Suprapubic skin (tissue), 4 donors: ENCODE results near the gene PEX10. TPM values are rescaled to one million over a fixed set of nuclear protein-coding genes. Genes with fewer than 3 reads are reported as not detected.
A peak's percentile ranks its signal among the peaks of the same experiment; 100 is the strongest.

Experiments
- DNase-seq, 2 donors: peaks; one replicate each; pipeline ENCODE4 v3.0.0-alpha.2; 2019; ENCODE audit warnings: low spot score in 2 of 2
- H3K27ac ChIP-seq: fragments of 200-600 bp; sonication (generic); one replicate; pipeline ENCODE4 v1.5.1; 2019
- H3K27me3 ChIP-seq: fragments of 200-600 bp; sonication (generic); one replicate; pipeline ENCODE4 v1.5.1; 2019
- H3K36me3 ChIP-seq: fragments of 200-600 bp; sonication (generic); one replicate; pipeline ENCODE4 v1.5.1; 2019
- H3K4me1 ChIP-seq: fragments of 200-600 bp; sonication (generic); one replicate; pipeline ENCODE4 v1.5.1; 2019
- H3K4me3 ChIP-seq: fragments of 200-600 bp; sonication (generic); one replicate; pipeline ENCODE4 v1.5.1; 2019; ENCODE audit warnings: mild to moderate bottlenecking
- H3K9me3 ChIP-seq: fragments of 200-600 bp; sonication (generic); one replicate; pipeline ENCODE4 v1.5.1; 2019
- CTCF ChIP-seq, 2 donors: fragments of 200-600 bp in 1 of 2; fragments of 450-650 bp in 1 of 2; sonication (generic) in 1 of 2; IDR thresholded peaks; one replicate each; pipeline ENCODE4 v1.5.1; 2016 to 2019; ENCODE audit warnings: antibody characterized with exemption in 2 of 2, mild to moderate bottlenecking in 1 of 2, moderate library complexity in 1 of 2
- EP300 ChIP-seq: sonication (generic); formaldehyde crosslinking; IDR thresholded peaks from one replicate; pipeline ENCODE4 v1.6.1; 2017; ENCODE audit warnings: antibody characterized with exemption
- POLR2A ChIP-seq, 2 donors: fragments of 450-650 bp; IDR thresholded peaks; one replicate each; pipeline ENCODE4 v1.6.1; 2017; ENCODE audit warnings: antibody characterized with exemption in 2 of 2, mild to moderate bottlenecking in 2 of 2, moderate library complexity in 2 of 2
- POLR2AphosphoS5 ChIP-seq, 3 donors: sonication (generic); formaldehyde crosslinking; IDR thresholded peaks; one replicate each; pipeline ENCODE4 v1.6.1; 2017; ENCODE audit warnings: antibody characterized with exemption in 3 of 3
- WGBS: methylation state at CpG from one replicate; pipeline ENCODE4 v1.1.5; 2018; 5-methylcytosine and 5-hydroxymethylcytosine counted together
- total RNA-seq, 4 donors: library from RNA; depleted of rRNA; stranded (reverse); fragments of >200 nt; gene quantifications; one replicate each; pipeline ENCODE4 v1.1.0, GENCODE V29; 2016

PEX10 gene
- total RNA-seq, 4 donors from 2014 or later = 16.2 to 39.2 (median 27.3) TPM

- no peak for DNase-seq
- Histone ChIP-seq H3K9me3 (no peaks in the 10 kb centered on the region), H3K36me3 (no peaks in the 10 kb centered on the region), H3K27ac (peak overlapping the region; percentile 52), H3K4me3 (peak overlapping the region; percentile 25), H3K4me1 (peaks cover 55% of the 10 kb centered on the region), H3K27me3 (peaks cover 46% of the 10 kb centered on the region)
- WGBS = no CpG with 5 or more reads among the region's 19 CpGs
- TF ChIP-seq POLR2A (IDR thresholded peaks at IDR 0.05) (no peak), CTCF (IDR thresholded peaks at IDR 0.05) (no peak)
Measured at GRCh38 chr1:2415801-2416208, 3.4 kb upstream of the PEX10 start.

GRCh38 chr1:2415337-2415736 lies 3.0 kb upstream of the PEX10 start:
- TF ChIP-seq POLR2AphosphoS5 (IDR thresholded peaks at IDR 0.05) (no peak), EP300 (no peak), POLR2A (IDR thresholded peaks at IDR 0.05) (no peak), CTCF (IDR thresholded peaks at IDR 0.05) (no peak)
- H3K4me3 ChIP-seq = no peak overlapping the region
- H3K27me3 ChIP-seq = peaks cover 41% of the 10 kb centered on the region
- H3K27ac ChIP-seq = no peak overlapping the region
- no peaks in the 10 kb centered on the region for H3K36me3 ChIP-seq
- no peaks in the 10 kb centered on the region for H3K9me3 ChIP-seq
- H3K4me1 ChIP-seq = peaks cover 55% of the 10 kb centered on the region
- no peak for DNase-seq
- WGBS = 68% methylated on average over 11 of the region's 11 CpGs

- H3K27me3 ChIP-seq = peaks cover 32% of the 10 kb centered on the region
- WGBS = 4% methylated on average over 23 of the region's 25 CpGs
- no peaks in the 10 kb centered on the region for H3K9me3 ChIP-seq
- TF ChIP-seq POLR2A (IDR thresholded peaks at IDR 0.05) (no peak), CTCF (IDR thresholded peaks at IDR 0.05) (peak; percentile 89 to 95), POLR2AphosphoS5 (IDR thresholded peaks at IDR 0.05) (no peak), EP300 (no peak)
- H3K36me3 ChIP-seq = peaks cover 6% of the 10 kb centered on the region
- peak overlapping the region; percentile 85 for H3K4me3 ChIP-seq
- peak; percentile 92 to 93 for DNase-seq
- no peak overlapping the region for H3K27ac ChIP-seq
- peaks cover 55% of the 10 kb centered on the region for H3K4me1 ChIP-seq
Measured at GRCh38 chr1:2414297-2414958, 2.1 kb upstream of the PEX10 start.

GRCh38 chr1:2413495-2414296 lies 1.3 kb upstream of the PEX10 start:
- peaks cover 24% of the 10 kb centered on the region for H3K27me3 ChIP-seq
- H3K27ac ChIP-seq = no peak overlapping the region
- WGBS = no CpG with 5 or more reads among the region's 28 CpGs
- H3K9me3 ChIP-seq = no peaks in the 10 kb centered on the region
- H3K4me1 ChIP-seq = peaks cover 55% of the 10 kb centered on the region
- H3K36me3 ChIP-seq = peaks cover 14% of the 10 kb centered on the region
- TF ChIP-seq POLR2A (IDR thresholded peaks at IDR 0.05) (no peak), POLR2AphosphoS5 (IDR thresholded peaks at IDR 0.05) (no peak), CTCF (IDR thresholded peaks at IDR 0.05) (no peak), EP300 (no peak)
- DNase-seq = peak in 1 of 2 donors; percentile 78
- peak overlapping the region; percentile 85 for H3K4me3 ChIP-seq

- peak in 1 of 2 donors; percentile 75 for DNase-seq
Measured at GRCh38 chr1:2412773-2413494, 570 bp upstream of the PEX10 start.

More at GRCh38 chr1:2412773-2413494, 570 bp upstream of the PEX10 start:
- Histone ChIP-seq H3K36me3 (peaks cover 21% of the 10 kb centered on the region), H3K27ac (peak overlapping the region; percentile 88), H3K9me3 (no peaks in the 10 kb centered on the region), H3K27me3 (peaks cover 20% of the 10 kb centered on the region), H3K4me3 (peak overlapping the region; percentile 85), H3K4me1 (peaks cover 53% of the 10 kb centered on the region)
- TF ChIP-seq CTCF (IDR thresholded peaks at IDR 0.05) (no peak), POLR2A (IDR thresholded peaks at IDR 0.05) (no peak), POLR2AphosphoS5 (IDR thresholded peaks at IDR 0.05) (no peak)
- no CpG with 5 or more reads among the region's 66 CpGs for WGBS
